Smooth muscle cell of bladder (primary cell): ENCODE data around the gene CBX7. TPM values are rescaled to one million over a fixed set of nuclear protein-coding genes. Genes with fewer than 3 reads are reported as not detected.

Experiments
- total RNA-seq: library from RNA; depleted of rRNA; stranded (reverse); fragments of >200 nt; gene quantifications from 2 replicates; pipeline ENCODE4 v1.2.3, GENCODE V29; 2014

The CBX7 gene
- 3.4 and 6.6 TPM in 2 replicates for total RNA-seq

DNA sequence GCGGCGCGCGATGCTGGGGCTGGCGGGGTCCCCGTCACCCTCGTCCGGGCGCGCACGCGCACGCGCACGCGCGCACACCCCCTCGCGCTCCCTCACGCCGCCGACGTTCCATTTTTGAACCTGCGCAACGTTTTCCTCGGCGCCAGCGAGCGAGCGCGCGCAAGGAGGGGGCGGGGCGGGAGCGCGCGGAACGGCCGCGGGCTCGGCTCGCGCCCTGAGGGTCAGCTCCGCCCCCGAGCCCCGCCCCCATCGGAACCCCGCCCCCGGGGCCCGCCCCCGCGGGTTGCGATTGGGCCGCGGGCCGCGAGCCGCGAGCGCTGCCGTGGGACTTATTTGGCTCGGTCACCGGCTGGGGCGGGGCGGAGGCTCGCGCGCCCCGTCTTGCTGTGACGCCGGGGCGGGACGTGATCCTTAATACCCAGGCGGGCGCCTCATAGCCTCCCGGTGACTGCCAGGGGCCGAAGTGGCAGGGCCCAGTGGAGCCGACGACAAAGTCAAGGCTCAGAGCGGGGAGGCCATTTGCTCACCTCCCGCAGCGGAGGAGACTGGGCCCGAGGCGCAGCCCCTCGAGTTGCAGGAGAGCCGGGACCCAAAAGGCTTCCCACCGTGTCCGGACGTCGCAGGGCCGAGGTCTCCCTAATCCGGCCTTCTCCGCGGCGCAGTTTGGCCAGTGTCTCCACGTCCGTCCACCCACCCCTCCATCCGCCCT is at the start of gene CBX7:
Gene CBX7 (minus strand): TSS at position 170 of the 709 bp plus-strand sequence. CDS start 236 bp downstream, outside the sequence.

DNA sequence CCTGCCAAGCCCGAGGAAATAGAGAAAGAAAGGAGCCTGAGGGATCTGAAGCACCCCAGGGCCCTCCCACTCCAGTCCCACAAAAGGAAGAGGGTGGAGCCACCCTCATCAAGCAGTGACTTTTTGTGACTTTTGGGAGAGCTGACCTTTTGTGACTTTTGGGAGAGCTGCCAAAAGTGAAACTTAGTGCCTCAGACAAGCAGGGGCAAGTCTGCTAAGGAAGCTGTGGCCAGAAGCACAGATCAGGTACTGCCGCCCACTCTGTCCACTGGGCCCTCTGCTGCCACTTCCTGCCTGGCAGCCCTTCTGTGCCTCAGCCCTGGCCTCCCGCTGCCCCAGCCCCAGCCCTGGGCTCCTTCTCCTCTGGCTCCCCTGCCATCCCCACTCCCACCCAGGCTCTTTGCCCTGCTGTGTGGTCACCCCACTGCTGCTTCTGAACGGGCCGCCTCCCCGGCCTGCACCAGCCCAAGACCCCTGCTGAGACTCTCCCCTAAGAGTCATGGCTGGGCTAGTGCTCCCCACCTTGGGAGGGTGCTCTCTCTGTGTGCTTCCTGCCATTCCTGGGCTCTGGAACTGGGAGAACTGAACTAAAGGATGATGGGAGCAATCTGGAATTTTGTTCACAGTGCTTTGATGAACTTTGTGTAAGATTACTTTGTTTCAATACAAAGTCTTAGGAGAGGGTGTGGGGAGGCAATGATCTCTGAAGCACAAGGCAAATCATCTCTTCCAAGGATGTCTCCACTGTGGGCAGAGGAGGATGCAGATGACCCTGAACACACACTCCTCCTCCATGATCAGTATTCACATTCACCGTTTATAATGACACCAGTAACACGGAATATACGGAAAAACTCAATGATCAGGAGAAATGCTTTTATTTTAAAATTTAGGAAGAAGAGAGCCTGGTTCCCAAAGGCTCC is 55.1 kb downstream of the CBX7 start, which contains the start of gene APOBEC3H:
Gene APOBEC3H (plus strand): TSS at position 147 of the 923 bp plus-strand sequence. CDS start 3,035 bp downstream, outside the sequence.

Other genes with a start within 250 kb of the CBX7 start
- not detected in 2 replicates for gene APOBEC3A, start 195.1 kb downstream of the CBX7 start, total RNA-seq
- 0.37 and 0.43 TPM in 2 replicates for gene APOBEC3B, start 170.3 kb downstream of the CBX7 start, total RNA-seq
- gene APOBEC3C, start 138.4 kb downstream of the CBX7 start, total RNA-seq = 5.6 and 7.5 TPM in 2 replicates
- gene APOBEC3D, start 131.6 kb downstream of the CBX7 start, total RNA-seq = 1.1 and 1.3 TPM in 2 replicates
- 5.5 and 7.1 TPM in 2 replicates for gene APOBEC3F, start 111.8 kb downstream of the CBX7 start, total RNA-seq
- 11.6 and 15.1 TPM in 2 replicates for gene APOBEC3G, start 75.4 kb downstream of the CBX7 start, total RNA-seq
- 0.18 and 0.28 TPM in 2 replicates for gene APOBEC3H, start 55.4 kb downstream of the CBX7 start, total RNA-seq
- gene PDGFB, start 92.3 kb upstream of the CBX7 start, total RNA-seq = 0.09 and 0.14 TPM in 2 replicates
- gene RPL3, start 166.9 kb upstream of the CBX7 start, total RNA-seq = 3,502 and 3,526 TPM in 2 replicates
- 19.5 TPM in 2 replicates for gene SYNGR1, start 197.3 kb upstream of the CBX7 start, total RNA-seq
- 9.0 and 9.7 TPM in 2 replicates for gene TAB1, start 247.1 kb upstream of the CBX7 start, total RNA-seq